HG03342 (cell line): ENCODE measurements around the gene HRH2.
"Not testable (repeated sequence)": the region's sequence is repeated elsewhere in the genome, so short reads cannot be mapped to it uniquely, and the experiment has no call there.

Experiments used
- ATAC-seq: cut with Tn5 transposase; IDR thresholded peaks from one replicate; pipeline ENCODE4 v1.9.1; 2021; ENCODE audit warnings: mild to moderate bottlenecking, moderate library complexity; ENCODE audit not compliant: unreplicated experiment

Gene HRH2

DNA sequence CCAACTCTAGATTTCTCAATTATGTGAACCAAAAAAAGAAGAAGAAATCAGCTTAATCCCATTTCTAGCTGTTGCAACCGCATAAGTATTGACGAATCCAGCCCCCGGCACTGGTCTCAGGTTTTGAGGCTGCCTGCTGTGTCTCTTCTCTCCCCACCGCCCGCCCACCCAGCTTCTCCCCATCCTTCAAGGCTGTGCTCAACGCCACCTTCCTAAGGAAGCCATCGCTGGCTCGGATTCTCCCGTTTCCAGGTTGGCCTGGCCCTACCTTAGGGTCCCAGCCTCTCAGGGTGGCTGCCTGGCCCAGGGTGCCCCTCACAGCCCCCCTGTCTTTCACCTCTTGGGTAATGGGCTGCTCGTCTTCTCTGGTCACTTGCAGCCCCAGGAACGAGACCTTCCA lies 77.8 kb downstream of the HRH2 start:
- no peak for ATAC-seq

DNA sequence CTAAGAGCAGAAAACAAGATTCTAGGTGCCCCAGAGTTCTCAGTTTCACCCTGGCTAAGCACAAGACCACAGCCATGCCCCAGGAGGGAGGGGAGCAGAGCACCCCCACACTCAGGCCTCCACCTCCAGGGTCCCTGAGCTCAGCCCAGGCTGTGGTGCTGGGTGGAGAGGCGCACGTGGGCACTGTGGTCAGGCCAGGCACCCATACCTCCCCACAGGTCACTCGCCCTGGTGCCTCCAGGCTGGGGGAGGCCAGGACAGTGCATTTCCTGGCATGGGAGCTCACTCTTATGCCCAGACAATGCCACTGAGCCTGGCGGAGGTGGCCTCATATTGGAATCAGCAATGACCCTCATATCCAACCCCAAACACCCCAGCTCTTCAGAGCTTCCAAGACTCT lies 78.8 kb downstream of the HRH2 start:
- ATAC-seq, result no peak

DNA sequence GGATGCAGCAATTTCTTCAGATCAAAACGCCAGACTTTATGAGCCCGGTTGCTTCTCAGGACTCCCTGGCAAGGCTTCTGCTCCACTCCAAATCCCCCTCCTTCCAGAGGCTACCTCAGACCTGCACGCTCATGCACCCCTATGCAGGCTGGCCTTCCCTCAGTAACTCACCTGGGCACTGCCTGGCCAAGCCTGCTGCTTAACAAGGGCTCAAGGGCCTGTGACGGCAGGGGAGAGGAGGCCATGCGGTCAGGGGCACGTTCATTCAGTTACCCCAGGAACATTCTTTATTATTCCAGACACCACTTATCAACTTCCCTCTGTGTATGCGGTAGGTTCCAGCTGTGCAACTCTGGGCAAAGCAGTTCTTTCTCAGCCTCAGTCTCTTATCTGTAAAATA lies 79.6 kb downstream of the HRH2 start:
- ATAC-seq, result no peak

DNA sequence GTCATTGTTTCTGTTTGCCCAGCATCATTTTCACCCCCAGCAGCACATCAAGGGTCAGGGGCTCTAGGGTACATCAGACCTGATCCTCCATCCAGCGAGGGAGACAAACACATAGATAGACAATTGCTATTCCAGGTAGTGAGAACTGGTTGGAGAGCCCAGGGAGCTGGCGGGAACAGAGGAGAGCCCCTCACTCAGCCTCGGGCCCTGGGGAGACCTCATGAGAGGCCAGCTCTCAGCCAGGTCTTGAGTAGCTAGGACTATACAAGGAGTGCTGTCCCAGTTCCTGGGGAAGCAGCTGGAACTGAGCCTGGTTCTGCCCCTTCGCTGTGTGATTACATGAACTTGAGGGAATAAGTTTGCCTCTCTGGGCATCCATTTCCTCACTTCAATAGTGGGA lies 80.3 kb downstream of the HRH2 start:
- no peak for ATAC-seq

DNA sequence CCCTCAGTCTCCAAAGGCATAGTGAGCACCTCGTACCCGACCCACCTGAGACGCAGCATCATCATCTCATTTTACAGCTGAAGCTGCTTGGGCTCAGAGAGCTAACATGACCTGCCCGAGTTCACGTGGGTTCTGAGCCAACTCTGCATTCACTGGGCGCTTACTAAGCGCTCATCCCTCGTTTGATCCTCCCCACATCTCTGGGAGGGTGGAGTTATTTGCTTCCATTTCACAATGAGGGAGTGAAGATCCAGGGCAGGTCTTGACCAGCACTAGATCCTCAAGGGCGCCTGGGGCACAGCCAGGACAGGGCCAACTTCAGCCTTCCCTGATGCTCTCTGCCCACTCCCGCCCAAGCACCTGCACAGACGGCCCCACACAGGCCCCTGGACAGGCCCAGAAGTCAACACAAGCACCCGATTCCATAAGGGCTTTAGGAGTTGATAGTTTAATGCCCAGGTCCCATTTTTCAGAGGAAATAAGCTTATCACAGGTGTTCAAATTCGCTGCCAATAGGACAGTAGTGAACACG lies 80.8 kb downstream of the HRH2 start:
- no peak for ATAC-seq

DNA sequence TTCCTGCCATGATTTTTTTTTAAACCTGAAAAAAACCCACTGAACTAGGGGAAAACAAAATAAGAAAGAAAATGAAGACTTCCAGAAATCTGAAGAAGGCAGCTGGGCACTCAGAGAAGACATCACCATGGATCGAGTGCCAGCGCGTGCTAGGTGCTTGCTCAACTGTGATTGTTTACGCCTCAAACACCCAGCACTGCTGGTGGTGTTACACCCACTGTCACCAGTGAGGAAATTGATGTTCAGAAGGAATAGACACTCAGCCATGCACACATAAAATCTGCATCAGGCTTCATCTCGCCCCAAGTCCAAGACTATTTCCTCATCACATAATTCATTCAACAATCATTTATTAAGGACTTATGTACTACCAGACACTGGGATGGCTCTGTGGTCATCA lies 82.1 kb downstream of the HRH2 start:
- no peak for ATAC-seq

DNA sequence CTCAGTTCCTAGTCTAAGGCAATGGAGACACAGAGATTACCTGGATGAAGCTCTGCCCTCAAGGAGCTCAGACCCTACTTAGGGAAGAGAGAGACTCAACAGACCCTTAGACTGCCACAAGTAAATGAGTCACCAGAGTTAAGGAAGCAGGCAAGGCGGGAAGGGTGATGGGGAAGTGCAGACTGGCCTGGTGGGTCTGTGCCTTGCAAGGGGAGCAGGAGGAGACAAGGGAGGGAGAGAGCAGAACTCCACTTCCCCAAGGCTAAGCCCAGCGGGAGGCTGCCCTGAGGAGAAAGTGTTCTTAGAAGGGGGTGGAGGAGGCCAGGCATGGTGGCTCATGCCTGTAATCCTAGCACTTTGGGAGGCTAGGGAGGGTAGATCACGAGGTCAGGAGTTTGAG lies 83.7 kb downstream of the HRH2 start:
- ATAC-seq, result no peak

DNA sequence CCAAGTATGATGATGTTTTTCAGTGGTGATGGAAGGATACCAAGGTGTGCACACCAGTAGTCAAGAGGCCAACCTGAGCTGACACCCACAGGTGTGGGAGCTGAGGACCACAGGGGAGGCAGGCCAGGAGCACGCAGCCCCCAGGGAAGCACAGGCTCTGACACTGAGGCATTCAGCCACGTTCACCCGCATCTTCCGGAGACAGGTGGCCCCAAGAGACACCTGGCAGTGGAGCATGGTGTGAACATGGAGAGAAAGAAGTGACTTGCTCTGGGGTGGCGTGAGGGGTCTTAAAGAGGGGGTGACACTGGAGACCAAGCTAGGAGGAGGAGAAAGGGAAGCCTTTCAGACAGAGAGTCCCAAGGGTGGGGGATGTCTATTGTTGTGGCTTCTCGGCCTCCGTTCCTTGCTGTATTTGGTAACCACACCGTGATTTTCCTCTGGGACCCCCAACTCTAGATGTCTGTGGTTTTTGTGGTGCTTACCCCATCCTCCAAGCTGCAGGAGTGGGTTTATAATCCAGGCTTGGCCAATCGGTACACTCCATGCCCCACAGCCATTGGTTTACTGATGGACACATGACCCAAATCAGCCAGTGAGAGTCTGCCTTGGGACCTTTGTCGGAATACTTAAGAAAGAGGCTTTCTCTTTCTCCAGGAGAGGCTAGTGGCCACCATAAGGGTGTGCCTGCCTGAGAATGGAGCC lies 84.6 kb downstream of the HRH2 start:
- ATAC-seq, result no peak

DNA sequence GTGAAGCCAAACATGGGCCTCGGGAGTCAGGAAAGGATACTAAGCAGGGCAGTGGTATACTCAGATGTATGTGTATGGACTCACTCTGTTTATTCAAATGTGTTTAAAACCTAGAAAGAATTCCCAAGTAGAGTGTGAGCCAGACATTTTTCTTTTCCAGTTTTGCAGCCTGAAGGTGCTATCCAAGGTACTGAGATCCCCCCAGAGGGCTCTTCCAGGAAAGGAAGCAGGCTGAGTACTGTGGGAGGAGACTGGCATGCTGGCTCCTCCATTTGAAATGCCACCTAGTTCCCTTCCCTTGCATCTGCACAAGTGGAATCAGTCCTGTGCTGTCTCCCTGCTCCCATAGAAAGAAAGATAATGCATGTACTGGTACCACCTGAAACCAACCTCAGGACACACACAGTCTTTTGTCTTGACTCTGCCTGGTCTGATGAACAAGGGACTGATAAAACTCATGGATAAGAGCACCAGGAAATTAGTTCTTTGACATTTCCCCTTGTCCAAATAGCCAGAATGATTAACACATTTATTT lies 85.9 kb downstream of the HRH2 start:
- no peak for ATAC-seq

DNA sequence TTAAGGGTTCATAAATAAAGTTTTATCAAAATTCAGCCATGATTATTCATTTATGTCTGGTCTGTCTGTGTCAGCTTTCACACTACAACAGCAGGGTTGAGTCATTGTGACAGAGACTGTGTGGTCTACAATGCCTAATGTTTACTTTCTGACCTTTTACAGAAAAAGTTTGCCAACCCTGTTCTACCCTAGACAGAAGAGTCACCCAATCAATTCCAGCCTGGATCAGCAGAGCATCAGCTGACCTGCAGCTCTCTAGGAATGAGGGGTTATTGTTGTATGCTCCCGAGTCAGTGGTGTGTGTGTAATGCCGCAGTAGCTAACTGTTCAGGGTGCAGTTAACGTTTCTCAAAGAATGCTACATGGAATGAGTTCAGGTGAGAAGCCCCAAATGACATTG lies 87.3 kb downstream of the HRH2 start:
- ATAC-seq, result no peak

DNA sequence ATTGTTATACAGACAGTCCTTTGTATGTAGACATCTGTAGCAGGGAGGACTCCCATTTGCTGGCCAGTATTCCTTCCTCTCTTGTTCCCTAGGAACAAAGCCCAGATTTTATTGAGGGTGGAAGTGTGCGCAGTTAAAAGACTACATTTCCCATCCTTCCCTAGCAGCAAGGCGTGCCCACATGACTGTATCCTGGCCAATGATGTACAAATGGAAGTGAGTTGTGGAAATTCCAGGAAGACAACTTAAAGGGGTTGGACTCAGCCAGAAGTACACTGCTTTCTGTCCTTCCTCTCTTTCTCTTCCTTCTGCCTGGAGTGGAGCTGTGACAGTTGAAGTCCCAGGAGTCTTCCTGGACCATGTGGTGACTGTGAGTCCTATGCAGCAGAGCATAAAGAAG lies 89.0 kb downstream of the HRH2 start:
- ATAC-seq, result no peak

DNA sequence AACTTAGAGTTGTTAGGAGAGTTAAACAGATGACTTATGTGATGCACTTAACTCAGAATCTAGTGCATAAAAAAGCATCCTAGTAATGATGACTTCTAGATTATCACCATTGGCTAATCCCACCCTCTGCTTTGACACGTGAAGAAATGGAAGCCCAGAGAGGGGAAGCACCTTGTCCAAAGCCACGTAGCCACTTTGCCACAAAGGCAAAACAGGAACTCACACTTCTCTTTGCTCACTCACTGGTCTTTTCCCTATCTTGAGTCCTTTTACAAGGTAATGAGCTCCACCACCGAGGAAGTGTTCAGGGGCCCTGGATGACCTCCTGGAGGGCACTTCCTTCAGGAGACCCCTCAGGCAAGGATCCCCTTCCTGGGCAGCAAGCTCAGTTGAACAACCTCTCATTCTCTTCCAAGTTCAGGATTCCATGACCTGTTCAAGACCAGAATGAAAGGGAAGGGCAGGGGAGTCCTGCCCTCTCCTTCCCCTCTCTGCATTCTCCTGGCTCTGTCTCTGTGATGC lies 89.7 kb downstream of the HRH2 start:
- no peak for ATAC-seq

DNA sequence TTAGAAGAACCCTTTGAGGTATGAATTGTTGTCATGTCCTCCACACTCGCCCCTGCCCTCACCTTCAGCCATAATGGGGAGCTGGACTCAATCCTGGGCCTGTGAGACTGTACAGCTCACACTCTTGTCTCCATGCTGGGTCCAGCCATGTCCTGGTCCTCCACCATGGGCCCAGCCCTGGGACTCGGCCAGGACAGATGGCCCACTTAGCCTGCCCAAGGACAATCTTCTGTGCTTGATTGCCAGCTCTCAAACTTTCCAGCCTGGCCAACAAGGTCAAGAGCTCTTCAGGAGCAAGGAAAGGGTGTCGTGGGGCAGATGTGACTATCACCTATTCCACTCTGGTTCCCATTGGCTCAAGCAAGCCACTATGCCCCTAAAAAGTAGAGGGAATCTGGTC lies 90.8 kb downstream of the HRH2 start:
- no peak for ATAC-seq

DNA sequence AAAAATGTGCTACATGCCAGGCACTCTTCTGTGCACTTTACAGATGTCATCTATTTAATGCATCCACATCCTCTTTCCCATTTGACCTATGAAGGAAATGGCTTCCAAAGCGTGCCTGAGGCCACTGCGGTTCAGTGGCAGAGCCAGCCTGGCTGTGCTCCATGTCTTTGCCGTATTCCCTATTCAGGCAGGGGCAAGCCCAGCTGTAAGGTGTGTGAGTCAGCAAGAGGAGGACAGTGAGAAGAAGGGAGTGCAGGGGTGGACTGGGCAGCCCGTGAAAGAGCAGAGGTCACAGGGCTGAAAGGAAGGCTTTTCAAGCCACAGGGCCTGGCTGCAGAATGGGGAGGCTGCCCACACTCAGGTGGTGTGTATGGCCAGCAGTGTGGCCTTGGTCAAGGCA lies 91.7 kb downstream of the HRH2 start:
- ATAC-seq, result no peak

DNA sequence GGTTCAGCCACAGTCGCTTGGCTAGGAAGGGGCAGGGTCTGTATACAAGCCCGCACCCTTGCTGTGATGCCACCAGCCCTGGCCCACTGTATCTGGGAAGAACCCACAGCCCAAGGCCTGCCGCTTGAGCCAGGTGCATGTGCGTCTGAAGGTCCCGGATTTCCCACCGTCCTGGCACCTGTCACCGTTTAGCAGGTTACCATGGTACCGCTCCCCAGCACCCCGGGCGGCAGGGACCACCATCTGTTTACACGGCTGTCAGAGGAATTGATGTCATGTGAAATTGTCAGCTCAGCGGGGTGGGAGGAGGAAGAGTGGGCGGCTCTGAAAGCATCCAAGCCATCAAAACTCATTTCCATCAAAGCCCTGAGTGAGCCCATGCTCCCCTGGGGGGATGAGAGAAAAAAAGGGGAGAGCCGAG lies 92.7 kb downstream of the HRH2 start:
- no peak for ATAC-seq

DNA sequence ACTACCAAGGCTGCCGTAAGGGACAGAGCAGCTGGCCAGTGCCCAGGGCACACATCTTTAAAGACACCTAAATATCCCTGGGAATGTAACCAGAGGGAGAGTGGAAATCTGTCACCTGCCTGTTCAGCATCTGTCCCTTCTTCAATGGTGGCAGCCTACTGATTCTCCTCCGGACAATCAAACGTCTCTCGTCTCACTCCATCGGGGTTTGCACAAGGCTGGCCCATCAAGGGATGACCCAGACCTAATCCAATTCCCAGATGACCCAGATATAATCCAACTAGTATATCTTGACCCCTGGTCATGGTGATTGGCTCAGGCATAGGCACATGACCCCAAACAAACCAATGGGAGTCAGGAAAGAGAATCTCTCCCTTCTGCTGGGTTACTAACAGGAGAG lies 93.5 kb downstream of the HRH2 start:
- ATAC-seq, result no peak

DNA sequence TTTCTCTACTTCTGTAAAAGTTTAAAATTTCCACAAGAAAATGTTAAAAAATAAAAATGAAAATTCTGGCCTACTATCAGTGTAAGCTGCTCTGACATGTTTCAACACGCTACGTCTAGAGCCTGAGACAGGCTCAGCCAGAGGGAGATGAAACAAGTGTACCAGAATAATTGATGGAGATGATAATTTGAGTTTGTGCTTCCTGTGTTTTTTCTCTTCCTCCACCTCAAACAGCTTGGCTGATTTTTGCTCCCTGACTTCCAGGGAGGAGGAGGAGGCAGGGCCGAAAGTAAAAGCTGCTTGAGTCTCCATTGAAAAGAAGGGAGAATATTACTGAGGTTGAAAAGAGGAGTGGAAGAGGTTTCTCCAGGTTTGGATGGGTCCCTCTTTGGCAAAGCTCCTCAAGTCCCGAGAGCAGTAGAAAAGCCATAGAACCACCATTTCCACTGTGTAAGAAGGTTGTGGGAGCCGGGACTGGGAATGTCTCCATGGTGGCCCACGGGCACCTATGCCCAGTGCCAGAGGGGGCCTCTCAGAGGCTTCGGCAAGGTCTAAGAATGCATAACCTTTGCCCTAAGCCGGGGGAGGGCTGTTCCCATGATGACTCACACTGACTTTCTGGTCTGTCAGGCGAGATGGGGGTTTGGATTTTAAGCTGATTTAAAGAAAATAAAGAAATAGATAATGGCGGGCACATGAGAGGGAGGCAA lies 95.1 kb downstream of the HRH2 start:
- no peak for ATAC-seq

DNA sequence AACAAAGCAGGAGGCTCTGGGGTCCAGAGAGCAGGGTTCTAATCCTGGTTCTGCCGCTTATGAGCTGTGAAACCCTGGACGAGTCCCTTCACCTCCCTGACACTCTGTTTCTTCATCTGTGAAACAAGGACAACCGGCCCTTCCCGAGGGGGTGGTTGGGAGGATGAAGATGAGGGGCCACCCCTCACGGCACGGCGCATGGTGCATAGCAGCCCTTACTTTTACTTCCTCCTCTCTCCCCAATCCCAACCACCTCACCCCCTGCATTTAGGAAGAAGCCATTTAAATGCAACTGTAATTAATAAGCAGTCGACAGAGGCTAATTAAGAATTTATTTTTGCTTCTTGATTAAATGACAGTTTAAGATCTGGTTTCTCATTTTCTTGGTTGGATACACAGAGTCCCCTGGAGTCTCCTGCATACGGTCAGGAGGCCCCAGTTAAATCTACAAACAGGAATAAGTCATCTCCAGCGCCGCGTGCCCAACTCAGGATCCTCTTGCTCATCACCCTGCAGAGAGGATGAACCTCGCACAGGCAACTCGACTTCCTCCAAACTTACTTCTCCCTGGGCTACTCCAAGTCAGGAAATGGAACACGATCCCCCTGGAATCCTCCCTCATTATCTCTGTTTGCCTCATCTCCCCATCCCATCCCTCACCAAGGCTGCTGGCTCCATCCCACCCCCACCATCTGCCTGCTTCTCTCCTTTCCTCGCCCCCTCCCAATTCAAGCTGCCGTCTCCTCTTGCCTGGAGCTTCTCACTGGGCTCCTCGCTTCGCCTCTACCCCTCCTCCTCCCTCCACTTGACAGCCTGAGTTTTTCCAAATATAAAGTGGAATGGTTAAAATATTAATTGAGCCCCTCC lies 95.9 kb downstream of the HRH2 start:
- no peak for ATAC-seq

DNA sequence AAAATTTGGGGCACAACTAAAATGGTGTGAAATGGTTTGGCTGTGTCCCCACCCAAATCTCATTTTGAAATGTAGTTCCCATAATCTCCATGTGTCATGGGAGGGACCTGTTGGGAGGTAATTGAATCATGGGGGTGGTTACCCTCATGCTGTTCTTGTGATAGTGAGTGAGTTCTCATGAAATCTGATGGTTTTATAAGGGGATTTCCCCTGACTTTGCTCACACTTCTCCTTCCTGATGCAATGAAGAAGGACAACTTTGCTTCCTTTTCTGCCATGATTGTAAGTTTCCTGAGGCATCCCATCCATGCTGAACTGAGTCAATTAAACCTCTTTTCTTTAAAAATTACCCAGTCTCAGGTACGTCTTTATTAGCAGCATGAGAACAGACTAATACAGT lies 102.1 kb downstream of the HRH2 start:
- not testable (repeated sequence) for ATAC-seq
